Osteocyte (in vitro differentiated cells): ENCODE results near the gene BEND4. TPM values are rescaled to one million over a fixed set of nuclear protein-coding genes. Genes with fewer than 3 reads are reported as not detected.

Experiments used
- DNase-seq: peaks from one replicate; pipeline ENCODE4 v3.0.0; 2021; ENCODE audit warnings: mixed read lengths; ENCODE audit not compliant: unreplicated experiment; ENCODE audit errors: extremely low spot score
- H3K27ac Mint-ChIP-seq: one replicate; pipeline ENCODE4 v1.8.0; 2021; ENCODE audit warnings: mild to moderate bottlenecking, mixed read lengths; ENCODE audit not compliant: unreplicated experiment
- H3K27me3 Mint-ChIP-seq: one replicate; pipeline ENCODE4 v1.8.0; 2021; ENCODE audit warnings: mixed read lengths; ENCODE audit not compliant: unreplicated experiment
- H3K36me3 Mint-ChIP-seq: one replicate; pipeline ENCODE4 v1.8.0; 2021; ENCODE audit warnings: mixed read lengths; ENCODE audit not compliant: unreplicated experiment
- H3K4me1 Mint-ChIP-seq: one replicate; pipeline ENCODE4 v1.8.0; 2021; ENCODE audit warnings: mixed read lengths; ENCODE audit not compliant: unreplicated experiment
- H3K4me3 Mint-ChIP-seq: one replicate; pipeline ENCODE4 v1.8.0; 2021; ENCODE audit warnings: mild to moderate bottlenecking, moderate library complexity, mixed read lengths; ENCODE audit not compliant: unreplicated experiment
- H3K9me3 Mint-ChIP-seq: one replicate; pipeline ENCODE4 v1.8.0; 2021; ENCODE audit warnings: mixed read lengths; ENCODE audit not compliant: unreplicated experiment
- CTCF ChIP-seq: fragments of 200-600 bp; sonication (generic); IDR thresholded peaks from 2 replicates; pipeline ENCODE4 v1.5.0; 2021; ENCODE audit warnings: antibody characterized with exemption, mild to moderate bottlenecking, moderate library complexity
- total RNA-seq: library from RNA; stranded (reverse); gene quantifications from 2 replicates; pipeline ENCODE4 v1.2.1, GENCODE V29; 2021

Gene BEND4
- total RNA-seq, 1 donor from 2014 or later = not detected

GRCh38 chr4:42148425-42148824 is 4.0 kb downstream of the BEND4 start:
- Mint-ChIP-seq H3K27me3 (peaks cover 66% of the 10 kb centered on the region), H3K4me1 (peaks cover 16% of the 10 kb centered on the region), H3K27ac (no peak overlapping the region), H3K9me3 (no peaks in the 10 kb centered on the region), H3K4me3 (no peak overlapping the region), H3K36me3 (no peaks in the 10 kb centered on the region)
- no peak for TF ChIP-seq CTCF
- no peak for DNase-seq

GRCh38 chr4:42144028-42144427 is 8.4 kb downstream of the BEND4 start:
- no peak for TF ChIP-seq CTCF
- H3K27ac Mint-ChIP-seq = no peak overlapping the region
- no peaks in the 10 kb centered on the region for H3K9me3 Mint-ChIP-seq
- H3K4me1 Mint-ChIP-seq = no peaks in the 10 kb centered on the region
- H3K27me3 Mint-ChIP-seq = peaks cover 45% of the 10 kb centered on the region
- H3K4me3 Mint-ChIP-seq = no peak overlapping the region
- no peak for DNase-seq
- H3K36me3 Mint-ChIP-seq = no peaks in the 10 kb centered on the region

GRCh38 chr4:42142591-42142990 is 9.9 kb downstream of the BEND4 start:
- Mint-ChIP-seq H3K4me3 (no peak overlapping the region), H3K4me1 (no peaks in the 10 kb centered on the region), H3K27ac (no peak overlapping the region), H3K27me3 (peaks cover 38% of the 10 kb centered on the region), H3K9me3 (no peaks in the 10 kb centered on the region), H3K36me3 (no peaks in the 10 kb centered on the region)
- TF ChIP-seq CTCF = no peak
- no peak for DNase-seq

- peaks cover 14% of the 10 kb centered on the region for H3K27me3 Mint-ChIP-seq
- H3K27ac Mint-ChIP-seq = no peak overlapping the region
- no peak for DNase-seq
- H3K4me1 Mint-ChIP-seq = no peaks in the 10 kb centered on the region
- no peak for TF ChIP-seq CTCF
- no peak overlapping the region for H3K4me3 Mint-ChIP-seq
- no peaks in the 10 kb centered on the region for H3K36me3 Mint-ChIP-seq
- no peaks in the 10 kb centered on the region for H3K9me3 Mint-ChIP-seq
Measured at GRCh38 chr4:42136371-42136770, 16.1 kb downstream of the BEND4 start.

- TF ChIP-seq CTCF = no peak
- Mint-ChIP-seq H3K27ac (no peak overlapping the region), H3K36me3 (no peaks in the 10 kb centered on the region), H3K4me1 (no peaks in the 10 kb centered on the region), H3K27me3 (peaks cover 7% of the 10 kb centered on the region), H3K9me3 (no peaks in the 10 kb centered on the region), H3K4me3 (no peak overlapping the region)
- DNase-seq = no peak
Measured at GRCh38 chr4:42133006-42133405, 19.4 kb downstream of the BEND4 start.
